Breast epithelium (tissue), 3 donors: ENCODE measurements around the gene NFE2L1.

Experiments used
- POLR2A ChIP-seq: fragments of 450-650 bp; IDR thresholded peaks from one replicate; pipeline ENCODE4 v1.6.1; 2016; ENCODE audit warnings: antibody characterized with exemption, mild to moderate bottlenecking, moderate library complexity
- TF ChIP-seq, protein P1 (sequence below), 3 donors: fragments of 450-650 bp; IDR thresholded peaks; one replicate each; pipeline ENCODE4 v1.5.1; 2016 to 2017; ENCODE audit warnings: antibody characterized with exemption in 3 of 3, mild to moderate bottlenecking in 3 of 3, moderate library complexity in 3 of 3

DNA sequence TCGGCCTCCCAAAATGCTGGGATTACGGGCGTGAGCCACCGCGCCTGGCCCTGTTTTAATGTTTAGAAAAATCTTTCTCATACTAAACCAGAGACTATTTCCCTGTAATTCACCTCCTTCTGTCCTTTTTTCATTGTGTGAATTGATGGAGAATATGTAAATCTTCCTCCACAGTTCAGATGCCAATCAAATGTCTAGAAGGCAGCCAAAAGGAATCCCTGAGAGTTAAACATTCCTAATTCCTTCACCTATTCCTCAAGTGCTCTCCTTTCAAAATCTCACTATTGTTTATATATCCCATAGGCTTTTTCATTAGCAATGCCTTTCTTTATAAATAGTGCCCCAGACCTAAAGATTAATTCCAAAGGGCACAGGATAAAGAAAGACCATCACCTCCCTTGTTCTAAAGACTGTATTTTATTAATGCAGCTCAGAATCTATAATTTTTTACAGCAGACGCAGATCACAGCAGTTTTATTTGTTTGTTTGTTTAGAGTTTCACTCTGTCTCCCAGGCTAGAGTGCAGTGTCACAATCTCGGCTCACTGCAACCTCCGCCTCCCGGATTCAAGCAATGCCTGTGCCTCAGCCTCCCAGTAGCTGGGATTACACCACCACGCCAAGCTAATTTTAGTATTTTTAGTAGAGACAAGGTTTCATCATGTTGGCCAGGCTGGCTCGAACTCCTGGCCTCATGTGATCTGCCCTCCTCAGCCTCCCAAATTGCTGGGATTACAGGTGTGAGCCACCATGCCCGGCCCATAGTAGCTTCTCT, 41.0 kb upstream of the NFE2L1 start:
- TF ChIP-seq, protein P1, sequence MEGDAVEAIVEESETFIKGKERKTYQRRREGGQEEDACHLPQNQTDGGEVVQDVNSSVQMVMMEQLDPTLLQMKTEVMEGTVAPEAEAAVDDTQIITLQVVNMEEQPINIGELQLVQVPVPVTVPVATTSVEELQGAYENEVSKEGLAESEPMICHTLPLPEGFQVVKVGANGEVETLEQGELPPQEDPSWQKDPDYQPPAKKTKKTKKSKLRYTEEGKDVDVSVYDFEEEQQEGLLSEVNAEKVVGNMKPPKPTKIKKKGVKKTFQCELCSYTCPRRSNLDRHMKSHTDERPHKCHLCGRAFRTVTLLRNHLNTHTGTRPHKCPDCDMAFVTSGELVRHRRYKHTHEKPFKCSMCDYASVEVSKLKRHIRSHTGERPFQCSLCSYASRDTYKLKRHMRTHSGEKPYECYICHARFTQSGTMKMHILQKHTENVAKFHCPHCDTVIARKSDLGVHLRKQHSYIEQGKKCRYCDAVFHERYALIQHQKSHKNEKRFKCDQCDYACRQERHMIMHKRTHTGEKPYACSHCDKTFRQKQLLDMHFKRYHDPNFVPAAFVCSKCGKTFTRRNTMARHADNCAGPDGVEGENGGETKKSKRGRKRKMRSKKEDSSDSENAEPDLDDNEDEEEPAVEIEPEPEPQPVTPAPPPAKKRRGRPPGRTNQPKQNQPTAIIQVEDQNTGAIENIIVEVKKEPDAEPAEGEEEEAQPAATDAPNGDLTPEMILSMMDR (IDR thresholded peaks at IDR 0.05): no peak
- no peak for TF ChIP-seq POLR2A
